Prostate gland (tissue), 2 donors: ENCODE results near the gene MRPL54. TPM values are rescaled to one million over a fixed set of nuclear protein-coding genes. Genes with fewer than 3 reads are reported as not detected.
"Not testable (repeated sequence)": the region's sequence is repeated elsewhere in the genome, so short reads cannot be mapped to it uniquely, and the experiment has no call there.

Source experiments
- DNase-seq: peaks from one replicate; pipeline ENCODE4 v3.0.0-alpha.2; 2019; ENCODE audit warnings: low spot score
- H3K27ac ChIP-seq, 2 donors: fragments of 200-600 bp; sonication (generic); 2 replicates each; pipeline ENCODE4 v1.5.1; 2017 to 2019
- H3K27me3 ChIP-seq: fragments of 200-600 bp; sonication (generic); replicated peaks from 2 replicates; pipeline ENCODE4 v1.5.1; 2019; ENCODE audit not compliant: insufficient read depth
- H3K36me3 ChIP-seq, 2 donors: fragments of 200-600 bp; sonication (generic); 1 replicate in 1 of 2; 2 replicates in 1 of 2; pipeline versions ENCODE4 v1.5.1 to v1.8.1; 2017 to 2019
- H3K4me1 ChIP-seq: fragments of 200-600 bp; sonication (generic); replicated peaks from 2 replicates; pipeline ENCODE4 v1.5.1; 2019
- H3K4me3 ChIP-seq, 2 donors: fragments of 200-600 bp; sonication (generic); 2 replicates each; pipeline ENCODE4 v1.5.1; 2017 to 2019
- H3K9me3 ChIP-seq: fragments of 200-600 bp; sonication (generic); 2 replicates; pipeline ENCODE4 v1.5.1; 2017
- CTCF ChIP-seq, 4 experiments: fragments of 200-600 bp in 2 of 4; fragments of 450-650 bp in 2 of 4; sonication (generic) in 2 of 4; IDR thresholded peaks; 1 replicate in 3 of 4; 2 replicates in 1 of 4; pipeline ENCODE4 v1.5.1; 2016 to 2019; ENCODE audit warnings: antibody characterized with exemption in 4 of 4, mild to moderate bottlenecking in 2 of 4, moderate library complexity in 2 of 4
- POLR2A ChIP-seq: fragments of 450-650 bp; IDR thresholded peaks from one replicate; pipeline ENCODE4 v1.6.1; 2016; ENCODE audit warnings: antibody characterized with exemption, mild to moderate bottlenecking
- POLR2AphosphoS5 ChIP-seq: sonication (generic); formaldehyde crosslinking; IDR thresholded peaks from one replicate; pipeline ENCODE4 v1.6.1; 2017; ENCODE audit warnings: antibody characterized with exemption
- WGBS: methylation state at CpG from one replicate; pipeline ENCODE4 v1.1.5; 2018; 5-methylcytosine and 5-hydroxymethylcytosine counted together
- intact Hi-C: fragments of 100-400 bp; cut with DNase I; formaldehyde crosslinking; loops from one replicate; pipeline ENCODE4 v1.14.2; 2022
- small RNA-seq, 2 donors: library from RNA; depleted of rRNA; stranded (forward); fragments of <200 nt; gene quantifications; one replicate each; pipeline ENCODE3, GENCODE V24; 2016
- total RNA-seq, 2 donors: library from RNA; depleted of rRNA; stranded (reverse); fragments of >200 nt; gene quantifications; one replicate each; pipeline ENCODE4 v1.1.0, GENCODE V29; 2016

The MRPL54 gene
- total RNA-seq, 2 donors from 2014 or later: 69.7 to 105 TPM

DNA sequence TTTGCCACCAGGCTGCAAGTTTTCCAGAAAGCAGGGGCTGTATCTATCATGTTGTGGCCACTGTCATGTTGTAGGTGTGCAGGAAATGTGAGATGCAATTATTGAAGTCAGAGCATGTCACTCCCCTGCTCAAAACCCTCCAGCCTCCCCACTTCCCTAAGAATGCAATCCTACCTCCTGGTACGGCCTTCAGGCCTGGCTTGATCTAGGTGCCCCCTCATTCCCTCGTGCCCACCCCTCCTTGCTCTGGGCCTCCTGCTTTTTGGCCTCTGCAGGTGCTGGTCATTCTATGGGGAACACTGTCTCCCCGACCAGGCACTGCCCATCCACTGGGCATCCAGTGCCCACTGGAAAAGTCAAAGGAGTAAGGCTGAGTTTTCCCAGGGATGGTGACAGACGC lies 52.2 kb downstream of the MRPL54 start:
- Histone ChIP-seq H3K27ac (no peak overlapping the region), H3K4me3 (no peak overlapping the region), H3K9me3 (no peaks in the 10 kb centered on the region), H3K27me3 (no peaks in the 10 kb centered on the region), H3K36me3 (no peaks in the 10 kb centered on the region), H3K4me1 (peaks cover 2% of the 10 kb centered on the region)
- TF ChIP-seq POLR2AphosphoS5 (no peak), CTCF (IDR thresholded peaks at IDR 0.05) (no peak), POLR2A (no peak)
- intact Hi-C loops: no loop called here
- 91% methylated on average over 4 of the region's 4 CpGs for WGBS
- no peak for DNase-seq

DNA sequence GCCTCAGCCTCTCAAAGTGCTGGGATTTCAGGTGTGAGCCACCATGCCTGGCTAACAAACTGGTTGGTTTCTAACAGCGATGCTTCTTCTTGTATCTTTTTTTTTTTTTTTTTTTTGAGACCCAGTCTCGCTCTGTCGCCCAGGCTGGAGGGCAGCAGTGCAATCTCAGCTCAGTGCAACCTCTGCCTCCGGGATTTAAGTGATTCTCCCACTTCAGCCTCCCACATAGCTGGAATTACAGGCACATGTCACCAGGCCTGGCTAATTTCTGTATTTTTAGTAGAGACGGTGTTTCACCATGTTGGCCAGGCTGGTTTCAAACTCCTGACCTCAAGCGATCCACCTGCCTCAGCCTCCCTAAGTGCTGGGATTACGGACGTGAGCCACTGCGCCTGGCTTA lies 53.7 kb downstream of the MRPL54 start:
- H3K36me3 ChIP-seq, H3K4me3 ChIP-seq, H3K9me3 ChIP-seq, DNase-seq, H3K27ac ChIP-seq, H3K27me3 ChIP-seq, H3K4me1 ChIP-seq, intact Hi-C loops: not testable (repeated sequence)
- WGBS: 93% methylated on average over 9 of the region's 9 CpGs

DNA sequence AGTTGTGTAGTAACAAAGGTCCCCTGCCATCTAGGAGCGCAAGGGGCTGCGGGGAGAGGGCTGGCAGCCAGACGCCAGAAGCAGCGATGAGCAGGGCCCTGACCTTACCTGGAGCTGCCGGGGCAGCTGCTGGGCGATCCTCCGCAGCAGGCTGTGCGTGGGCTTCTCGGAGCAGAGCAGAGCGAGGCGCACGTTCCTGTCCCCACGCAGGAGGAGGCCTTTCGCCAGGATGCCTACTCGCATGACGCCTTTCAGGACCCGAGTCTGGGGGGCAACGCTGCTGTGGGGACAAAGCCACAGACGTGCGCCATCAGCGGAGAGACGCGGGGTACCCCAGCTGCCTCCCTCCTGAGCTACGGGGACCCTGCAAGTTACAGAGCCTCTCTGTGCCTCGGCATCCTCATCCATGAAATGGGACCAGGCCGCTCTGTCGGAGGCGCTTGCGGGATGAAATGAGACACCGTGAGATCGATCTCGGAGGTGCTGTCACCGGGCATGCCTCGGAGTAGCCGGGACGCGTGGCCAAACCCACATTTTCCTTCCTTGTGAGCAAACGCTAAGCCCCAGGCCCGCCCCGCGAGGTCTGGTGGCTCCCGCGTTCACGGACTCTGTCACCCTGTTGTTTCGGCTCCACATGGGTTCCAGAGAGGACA lies 54.2 kb downstream of the MRPL54 start:
- Histone ChIP-seq H3K4me3 (no peak overlapping the region), H3K9me3 (no peaks in the 10 kb centered on the region), H3K27me3 (no peaks in the 10 kb centered on the region), H3K36me3 (no peaks in the 10 kb centered on the region), H3K4me1 (peaks cover 2% of the 10 kb centered on the region), H3K27ac (no peak overlapping the region)
- no peak for DNase-seq
- TF ChIP-seq POLR2AphosphoS5 (no peak), CTCF (IDR thresholded peaks at IDR 0.05) (no peak), POLR2A (no peak)
- WGBS: 86% methylated on average over 45 of the region's 45 CpGs
- intact Hi-C loops: no loop called here

Small RNA genes within 50 kb of the gene (small RNA-seq; reads per million reads assigned to genes)
- gene AC005777.1: 0 reads per million in 2 donors

Other genes starting within 250 kb of the MRPL54 start
- gene TEKTIP1, start 223.5 kb upstream of the MRPL54 start, total RNA-seq: 1 to 10 TPM in 1 of 2 donors, under 1 TPM in 1; 0.41 to 5.3 TPM
- gene MFSD12, start 205.1 kb upstream of the MRPL54 start, total RNA-seq: 10 to 100 TPM; 60.5 to 86.1 TPM
- 100 to 1,000 TPM; 184 to 369 TPM for gene HMG20B, start 189.7 kb upstream of the MRPL54 start, total RNA-seq
- 1 to 10 TPM in 1 of 2 donors, under 1 TPM in 1; 0.36 to 1.9 TPM for gene GIPC3, start 177.2 kb upstream of the MRPL54 start, total RNA-seq
- 1 to 10 TPM; 1.1 to 4.0 TPM for gene TBXA2R, start 155.8 kb upstream of the MRPL54 start, total RNA-seq
- 10 to 100 TPM; 38.2 to 52.8 TPM for gene CACTIN, start 135.9 kb upstream of the MRPL54 start, total RNA-seq
- 10 to 100 TPM; 34.3 to 75.5 TPM for gene PIP5K1C, start 62.2 kb upstream of the MRPL54 start, total RNA-seq
- gene TJP3, start 54.3 kb upstream of the MRPL54 start, total RNA-seq: 10 to 100 TPM; 14.6 to 17.8 TPM
- 10 to 100 TPM; 45.7 to 63.8 TPM for gene APBA3, start 990 bp upstream of the MRPL54 start, total RNA-seq
- not detected for gene RAX2, start 9.5 kb downstream of the MRPL54 start, total RNA-seq
- 1 to 10 TPM; 1.9 to 4.4 TPM for gene MATK, start 23.7 kb downstream of the MRPL54 start, total RNA-seq
- 10 to 100 TPM in 1 of 2 donors, not detected in 1; 10.2 TPM for gene ZFR2, start 106.4 kb downstream of the MRPL54 start, total RNA-seq
- gene ATCAY, start 118.0 kb downstream of the MRPL54 start, total RNA-seq: 1 to 10 TPM; 3.9 to 8.3 TPM
- gene NMRK2, start 170.4 kb downstream of the MRPL54 start, total RNA-seq: 1 to 10 TPM in 1 of 2 donors, under 1 TPM in 1; 0.64 to 1.8 TPM
- gene DAPK3, start 208.4 kb downstream of the MRPL54 start, total RNA-seq: 100 to 1,000 TPM in 1 of 2 donors, 10 to 100 TPM in 1; 87.1 to 107 TPM
- 1,000 to 10,000 TPM; 1,974 to 1,998 TPM for gene EEF2, start 222.8 kb downstream of the MRPL54 start, total RNA-seq
- 10 to 100 TPM; 25.3 to 70.0 TPM for gene PIAS4, start 245.1 kb downstream of the MRPL54 start, total RNA-seq